GM12878 (cell line): Measurements from ENCODE around the gene PRMT3. TPM values are rescaled to one million over a fixed set of nuclear protein-coding genes. Genes with fewer than 3 reads are reported as not detected.

Experiments used
- BACH1 ChIP-seq: fragments of 450-650 bp; IDR thresholded peaks from 2 replicates; pipeline ENCODE4 v1.6.1; 2017; ENCODE audit warnings: mild to moderate bottlenecking, borderline replicate concordance
- BHLHE40 ChIP-seq, 2 experiments: fragments of 450-650 bp in 1 of 2; IDR thresholded peaks; 2 replicates each; pipeline ENCODE4 v1.6.1; 2011 to 2017; ENCODE audit warnings: low read depth in 2 of 2, borderline replicate concordance in 1 of 2, improper control_type of control experiment in 1 of 2, low read length in 1 of 2, mild to moderate bottlenecking in 1 of 2
- CREB1 ChIP-seq: IDR thresholded peaks from 2 replicates; pipeline ENCODE4 v1.6.1; 2012; ENCODE audit warnings: low read depth, mild to moderate bottlenecking, inconsistent platforms
- HDAC6 ChIP-seq: fragments of 200-600 bp; sonication (generic); IDR thresholded peaks from one replicate; pipeline ENCODE4 v1.8.0; 2017; ENCODE audit warnings: antibody characterized with exemption; ENCODE audit not compliant: unreplicated experiment
- MEF2B ChIP-seq: fragments of 450-650 bp; IDR thresholded peaks from 2 replicates; pipeline ENCODE4 v1.6.1; 2018; ENCODE audit warnings: mild to moderate bottlenecking, moderate library complexity; ENCODE audit not compliant: partially characterized antibody, poor library complexity, severe bottlenecking
- NBN ChIP-seq: fragments of 450-650 bp; IDR thresholded peaks from 2 replicates; pipeline ENCODE4 v1.6.1; 2016
- RB1 ChIP-seq: fragments of 450-650 bp; formaldehyde crosslinking; IDR thresholded peaks from 2 replicates; pipeline ENCODE4 v1.6.1; 2017; ENCODE audit warnings: mild to moderate bottlenecking, borderline replicate concordance
- RBBP5 ChIP-seq: fragments of 200-600 bp; sonication (generic); conservative IDR thresholded peaks from 2 replicates; pipeline ENCODE4 v1.6.1; 2016
- RFX5 ChIP-seq: IDR thresholded peaks from 2 replicates; pipeline ENCODE4 v1.6.1; 2011; ENCODE audit warnings: low read depth, low read length, improper control_type of control experiment
- TBL1XR1 ChIP-seq: IDR thresholded peaks from 2 replicates; pipeline ENCODE4 v1.6.1; 2012; ENCODE audit warnings: low read depth, low read length, improper control_type of control experiment
- WRNIP1 ChIP-seq: IDR thresholded peaks from 2 replicates; pipeline ENCODE4 v1.6.1; 2011; ENCODE audit warnings: low read depth, low read length, improper control_type of control experiment, borderline replicate concordance
- ZNF207 ChIP-seq: fragments of 450-650 bp; IDR thresholded peaks from 2 replicates; pipeline ENCODE4 v1.6.1; 2014; ENCODE audit warnings: antibody characterized with exemption, mild to moderate bottlenecking, borderline replicate concordance
- ZSCAN29 ChIP-seq: fragments of 450-650 bp; IDR thresholded peaks from 2 replicates; pipeline ENCODE4 v1.6.1; 2017; ENCODE audit warnings: mild to moderate bottlenecking, moderate library complexity
- polyA plus RNA-seq, 11 experiments: library from polyadenylated mRNA; depleted of rRNA in 4 of 11; unstranded in 6 of 11; stranded (reverse) in 5 of 11; fragments of >200 nt; fragmentation: Nextera tagmentation in 4 of 11; fragmentation: Illumina TruSeq in 1 of 11; extraction: Ambion mirVana in 4 of 11; extraction: Trizol in 1 of 11; gene quantifications; 1 replicate in 1 of 11; 2 replicates in 10 of 11; pipeline versions ENCODE4 v1.2.1 to v1.2.3, GENCODE V29; 2011 to 2016; ENCODE audit warnings: inconsistent platforms in 2 of 11, missing spikeins in 2 of 11, low read depth in 1 of 11
- total RNA-seq, 4 experiments: library from RNA; depleted of rRNA in 3 of 4; stranded (reverse); fragments of >200 nt in 3 of 4; fragmentation: Illumina TruSeq in 1 of 4; extraction: Trizol in 1 of 4; gene quantifications; 2 replicates each; pipeline versions ENCODE4 v1.2.1 to v1.2.3, GENCODE V29; 2013 to 2021
- TF ChIP-seq, protein P1 (sequence below): IDR thresholded peaks from 2 replicates; pipeline ENCODE4 v1.6.1; 2011; ENCODE audit warnings: low read depth, low read length, improper control_type of control experiment, borderline replicate concordance
- TF ChIP-seq, protein P2 (sequence below): fragments of 450-650 bp; IDR thresholded peaks from 2 replicates; pipeline ENCODE4 v1.6.1; 2018; ENCODE audit warnings: mild to moderate bottlenecking, low read depth, moderate library complexity; ENCODE audit not compliant: partially characterized antibody
- TF ChIP-seq, protein P3 (sequence below): fragments of 150-350 bp; IDR thresholded peaks from 2 replicates; pipeline ENCODE4 v1.6.1; 2014; ENCODE audit warnings: mild to moderate bottlenecking, low read depth, low read length
- TF ChIP-seq, protein P4 (sequence below): fragments of 450-650 bp; IDR thresholded peaks from 2 replicates; pipeline ENCODE4 v1.6.1; 2017; ENCODE audit warnings: mild to moderate bottlenecking, moderate library complexity
- TF ChIP-seq, protein P5 (sequence below): IDR thresholded peaks from 2 replicates; pipeline ENCODE4 v1.6.1; 2011; ENCODE audit warnings: low read depth, mild to moderate bottlenecking, low read length, moderate library complexity, borderline replicate concordance; ENCODE audit errors: extremely low read depth

PRMT3 gene
- total and polyA plus RNA-seq, 10 of the 15 experiments (the other 5 are each of a cell fraction or from before 2014, with no cell fraction given), result 13.9 to 52.1 (median 27.7) TPM

DNA sequence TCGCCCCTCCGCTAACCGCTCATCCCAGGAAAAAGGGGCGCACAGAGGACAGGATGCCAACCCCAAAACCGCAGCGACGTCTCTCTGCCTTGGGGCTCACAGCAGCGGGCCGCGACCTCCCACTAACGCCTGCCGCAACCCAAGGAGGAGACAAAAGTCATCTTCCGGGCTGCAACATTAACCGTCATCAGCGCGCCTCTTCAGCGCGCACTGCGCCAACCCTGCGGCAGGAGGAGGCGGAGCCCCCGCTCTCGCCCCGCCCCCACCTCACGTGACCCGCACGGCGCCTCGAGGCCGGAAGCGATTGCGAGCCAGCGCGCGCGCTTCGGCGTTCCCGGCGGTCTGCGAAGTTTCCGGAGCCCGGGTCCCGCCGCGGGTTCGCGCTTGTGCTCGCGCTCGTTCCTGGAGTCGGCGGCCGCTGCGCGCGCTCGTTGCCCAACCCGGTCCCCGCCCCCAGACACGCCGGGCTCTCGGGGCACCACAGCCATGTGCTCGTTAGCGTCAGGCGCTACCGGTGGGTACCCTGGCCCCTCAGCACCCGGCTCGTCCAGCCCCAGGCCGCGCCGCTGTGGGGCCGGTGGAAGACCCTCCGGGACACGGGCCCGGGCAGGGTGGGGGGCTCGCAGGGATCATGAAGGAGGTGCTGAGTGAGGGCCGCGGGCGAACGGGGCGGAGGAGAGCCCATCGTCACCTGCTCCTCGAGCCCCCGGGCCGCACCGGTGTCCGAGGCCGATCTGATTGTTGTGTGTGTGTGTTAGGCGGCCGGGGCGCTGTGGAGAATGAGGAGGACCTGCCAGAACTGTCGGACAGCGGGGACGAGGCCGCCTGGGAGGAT, at the start of gene PRMT3 (continued):
- TF ChIP-seq, protein P1, sequence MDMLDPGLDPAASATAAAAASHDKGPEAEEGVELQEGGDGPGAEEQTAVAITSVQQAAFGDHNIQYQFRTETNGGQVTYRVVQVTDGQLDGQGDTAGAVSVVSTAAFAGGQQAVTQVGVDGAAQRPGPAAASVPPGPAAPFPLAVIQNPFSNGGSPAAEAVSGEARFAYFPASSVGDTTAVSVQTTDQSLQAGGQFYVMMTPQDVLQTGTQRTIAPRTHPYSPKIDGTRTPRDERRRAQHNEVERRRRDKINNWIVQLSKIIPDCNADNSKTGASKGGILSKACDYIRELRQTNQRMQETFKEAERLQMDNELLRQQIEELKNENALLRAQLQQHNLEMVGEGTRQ, result peak; percentile 91
- TF ChIP-seq CREB1 (peak; percentile 99), ZSCAN29 (0 out of 2 replicates have a peak, but pooled peaks have one; percentile 44), RBBP5 (no peak), BHLHE40 (IDR thresholded peaks at IDR 0.05; ENCODE audit: borderline replicate concordance in 1 of 2, low read depth in 2 of 2, low read length in 1 of 2) (peak; percentile 91 to 99), HDAC6 (no peak), BACH1 (peak; percentile 52; the same call in 1 of the 2 replicates), WRNIP1 (no peak), RB1 (peak; percentile 98; the same call in 1 of the 2 replicates), ZNF207 (peak; percentile 95), MEF2B (no peak), TBL1XR1 (0 out of 2 replicates have a peak, but pooled peaks have one; percentile 22), NBN (peak; percentile 98), RFX5 (no peak)
- TF ChIP-seq, protein P2, sequence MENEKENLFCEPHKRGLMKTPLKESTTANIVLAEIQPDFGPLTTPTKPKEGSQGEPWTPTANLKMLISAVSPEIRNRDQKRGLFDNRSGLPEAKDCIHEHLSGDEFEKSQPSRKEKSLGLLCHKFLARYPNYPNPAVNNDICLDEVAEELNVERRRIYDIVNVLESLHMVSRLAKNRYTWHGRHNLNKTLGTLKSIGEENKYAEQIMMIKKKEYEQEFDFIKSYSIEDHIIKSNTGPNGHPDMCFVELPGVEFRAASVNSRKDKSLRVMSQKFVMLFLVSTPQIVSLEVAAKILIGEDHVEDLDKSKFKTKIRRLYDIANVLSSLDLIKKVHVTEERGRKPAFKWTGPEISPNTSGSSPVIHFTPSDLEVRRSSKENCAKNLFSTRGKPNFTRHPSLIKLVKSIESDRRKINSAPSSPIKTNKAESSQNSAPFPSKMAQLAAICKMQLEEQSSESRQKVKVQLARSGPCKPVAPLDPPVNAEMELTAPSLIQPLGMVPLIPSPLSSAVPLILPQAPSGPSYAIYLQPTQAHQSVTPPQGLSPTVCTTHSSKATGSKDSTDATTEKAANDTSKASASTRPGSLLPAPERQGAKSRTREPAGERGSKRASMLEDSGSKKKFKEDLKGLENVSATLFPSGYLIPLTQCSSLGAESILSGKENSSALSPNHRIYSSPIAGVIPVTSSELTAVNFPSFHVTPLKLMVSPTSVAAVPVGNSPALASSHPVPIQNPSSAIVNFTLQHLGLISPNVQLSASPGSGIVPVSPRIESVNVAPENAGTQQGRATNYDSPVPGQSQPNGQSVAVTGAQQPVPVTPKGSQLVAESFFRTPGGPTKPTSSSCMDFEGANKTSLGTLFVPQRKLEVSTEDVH, result peak; percentile 86
- TF ChIP-seq, protein P3, sequence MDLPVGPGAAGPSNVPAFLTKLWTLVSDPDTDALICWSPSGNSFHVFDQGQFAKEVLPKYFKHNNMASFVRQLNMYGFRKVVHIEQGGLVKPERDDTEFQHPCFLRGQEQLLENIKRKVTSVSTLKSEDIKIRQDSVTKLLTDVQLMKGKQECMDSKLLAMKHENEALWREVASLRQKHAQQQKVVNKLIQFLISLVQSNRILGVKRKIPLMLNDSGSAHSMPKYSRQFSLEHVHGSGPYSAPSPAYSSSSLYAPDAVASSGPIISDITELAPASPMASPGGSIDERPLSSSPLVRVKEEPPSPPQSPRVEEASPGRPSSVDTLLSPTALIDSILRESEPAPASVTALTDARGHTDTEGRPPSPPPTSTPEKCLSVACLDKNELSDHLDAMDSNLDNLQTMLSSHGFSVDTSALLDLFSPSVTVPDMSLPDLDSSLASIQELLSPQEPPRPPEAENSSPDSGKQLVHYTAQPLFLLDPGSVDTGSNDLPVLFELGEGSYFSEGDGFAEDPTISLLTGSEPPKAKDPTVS, result peak; percentile 76; the same call in 1 of the 2 replicates
- TF ChIP-seq, protein P4, sequence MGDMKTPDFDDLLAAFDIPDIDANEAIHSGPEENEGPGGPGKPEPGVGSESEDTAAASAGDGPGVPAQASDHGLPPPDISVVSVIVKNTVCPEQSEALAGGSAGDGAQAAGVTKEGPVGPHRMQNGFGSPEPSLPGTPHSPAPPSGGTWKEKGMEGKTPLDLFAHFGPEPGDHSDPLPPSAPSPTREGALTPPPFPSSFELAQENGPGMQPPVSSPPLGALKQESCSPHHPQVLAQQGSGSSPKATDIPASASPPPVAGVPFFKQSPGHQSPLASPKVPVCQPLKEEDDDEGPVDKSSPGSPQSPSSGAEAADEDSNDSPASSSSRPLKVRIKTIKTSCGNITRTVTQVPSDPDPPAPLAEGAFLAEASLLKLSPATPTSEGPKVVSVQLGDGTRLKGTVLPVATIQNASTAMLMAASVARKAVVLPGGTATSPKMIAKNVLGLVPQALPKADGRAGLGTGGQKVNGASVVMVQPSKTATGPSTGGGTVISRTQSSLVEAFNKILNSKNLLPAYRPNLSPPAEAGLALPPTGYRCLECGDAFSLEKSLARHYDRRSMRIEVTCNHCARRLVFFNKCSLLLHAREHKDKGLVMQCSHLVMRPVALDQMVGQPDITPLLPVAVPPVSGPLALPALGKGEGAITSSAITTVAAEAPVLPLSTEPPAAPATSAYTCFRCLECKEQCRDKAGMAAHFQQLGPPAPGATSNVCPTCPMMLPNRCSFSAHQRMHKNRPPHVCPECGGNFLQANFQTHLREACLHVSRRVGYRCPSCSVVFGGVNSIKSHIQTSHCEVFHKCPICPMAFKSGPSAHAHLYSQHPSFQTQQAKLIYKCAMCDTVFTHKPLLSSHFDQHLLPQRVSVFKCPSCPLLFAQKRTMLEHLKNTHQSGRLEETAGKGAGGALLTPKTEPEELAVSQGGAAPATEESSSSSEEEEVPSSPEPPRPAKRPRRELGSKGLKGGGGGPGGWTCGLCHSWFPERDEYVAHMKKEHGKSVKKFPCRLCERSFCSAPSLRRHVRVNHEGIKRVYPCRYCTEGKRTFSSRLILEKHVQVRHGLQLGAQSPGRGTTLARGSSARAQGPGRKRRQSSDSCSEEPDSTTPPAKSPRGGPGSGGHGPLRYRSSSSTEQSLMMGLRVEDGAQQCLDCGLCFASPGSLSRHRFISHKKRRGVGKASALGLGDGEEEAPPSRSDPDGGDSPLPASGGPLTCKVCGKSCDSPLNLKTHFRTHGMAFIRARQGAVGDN, result peak; percentile 52
- TF ChIP-seq, protein P5, sequence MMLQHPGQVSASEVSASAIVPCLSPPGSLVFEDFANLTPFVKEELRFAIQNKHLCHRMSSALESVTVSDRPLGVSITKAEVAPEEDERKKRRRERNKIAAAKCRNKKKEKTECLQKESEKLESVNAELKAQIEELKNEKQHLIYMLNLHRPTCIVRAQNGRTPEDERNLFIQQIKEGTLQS, result peak; percentile 90
